Nephron progenitor cell (in vitro differentiated cells): ENCODE data around the gene EXOSC10.

Experiments used
- DNase-seq: peaks from one replicate; pipeline ENCODE4 v3.0.0; 2021
- H3K27ac Mint-ChIP-seq: 2 replicates; pipeline ENCODE4 v1.8.0; 2021; ENCODE audit warnings: mild to moderate bottlenecking, moderate library complexity, mixed read lengths
- H3K27me3 Mint-ChIP-seq: 2 replicates; pipeline ENCODE4 v1.8.0; 2021; ENCODE audit warnings: mild to moderate bottlenecking, low read depth, mixed read lengths; ENCODE audit not compliant: poor library complexity
- H3K36me3 Mint-ChIP-seq: 2 replicates; pipeline ENCODE4 v1.8.0; 2021; ENCODE audit warnings: low read depth, mixed read lengths
- H3K4me1 Mint-ChIP-seq: 2 replicates; pipeline ENCODE4 v1.8.0; 2021; ENCODE audit warnings: mixed read lengths
- H3K4me3 Mint-ChIP-seq: 2 replicates; pipeline ENCODE4 v1.8.0; 2021; ENCODE audit warnings: mild to moderate bottlenecking, moderate library complexity, mixed read lengths
- H3K9me3 Mint-ChIP-seq: 2 replicates; pipeline ENCODE4 v1.8.0; 2021; ENCODE audit warnings: mild to moderate bottlenecking, moderate library complexity, mixed read lengths
- CTCF ChIP-seq: fragments of 200-600 bp; sonication (generic); IDR thresholded peaks from 2 replicates; pipeline ENCODE4 v1.5.0; 2021; ENCODE audit warnings: antibody characterized with exemption

EXOSC10 gene

GRCh38 chr1:11059968-11060830 is 39.5 kb downstream of the EXOSC10 start, which contains the start of gene SRM:
SRM (minus strand) TSS chr1:11060018; CDS start chr1:11059943, 75 bp downstream.
- Mint-ChIP-seq H3K4me1 (peaks cover 31% of the 10 kb centered on the region), H3K4me3 (peak within 1 kb of the TSS; percentile 96)

GRCh38 chr1:11059155-11059967 is 40.3 kb downstream of the EXOSC10 start:
- DNase-seq = no peak
- TF ChIP-seq CTCF = no peak
- peaks cover 31% of the 10 kb centered on the region for H3K4me1 Mint-ChIP-seq

More at GRCh38 chr1:11059968-11060830, 39.5 kb downstream of the EXOSC10 start, which contains the start of gene SRM:
- Mint-ChIP-seq H3K9me3 (no peaks in the 10 kb centered on the region), H3K36me3 (peaks cover 35% of the 10 kb centered on the region), H3K27ac (peak within 1 kb of the TSS; percentile 19), H3K27me3 (no peaks in the 10 kb centered on the region)
- TF ChIP-seq CTCF = no peak
- DNase-seq = peak; percentile 94

GRCh38 chr1:11058595-11059154 is 41.0 kb downstream of the EXOSC10 start:
- Mint-ChIP-seq H3K4me1 (peaks cover 31% of the 10 kb centered on the region), H3K4me3 (peak overlapping the region; percentile 96), H3K36me3 (peaks cover 25% of the 10 kb centered on the region), H3K9me3 (no peaks in the 10 kb centered on the region), H3K27me3 (no peaks in the 10 kb centered on the region), H3K27ac (no peak overlapping the region)
- DNase-seq = no peak
- no peak for TF ChIP-seq CTCF

More at GRCh38 chr1:11059155-11059967, 40.3 kb downstream of the EXOSC10 start:
- H3K27ac Mint-ChIP-seq = no peak overlapping the region
- H3K27me3 Mint-ChIP-seq = no peaks in the 10 kb centered on the region
- H3K9me3 Mint-ChIP-seq = no peaks in the 10 kb centered on the region
- peaks cover 30% of the 10 kb centered on the region for H3K36me3 Mint-ChIP-seq
- peak overlapping the region; percentile 96 for H3K4me3 Mint-ChIP-seq

- peaks cover 19% of the 10 kb centered on the region for H3K36me3 Mint-ChIP-seq
- DNase-seq = no peak
- H3K27ac Mint-ChIP-seq = no peak overlapping the region
- H3K4me3 Mint-ChIP-seq = peak overlapping the region; percentile 96
- peaks cover 31% of the 10 kb centered on the region for H3K4me1 Mint-ChIP-seq
- H3K9me3 Mint-ChIP-seq = no peaks in the 10 kb centered on the region
- H3K27me3 Mint-ChIP-seq = no peaks in the 10 kb centered on the region
- no peak for TF ChIP-seq CTCF
Observed at GRCh38 chr1:11058026-11058425, 41.6 kb downstream of the EXOSC10 start.

- Mint-ChIP-seq H3K4me3 (no peak overlapping the region), H3K9me3 (no peaks in the 10 kb centered on the region), H3K27me3 (no peaks in the 10 kb centered on the region), H3K27ac (peak overlapping the region; percentile 80), H3K4me1 (peaks cover 27% of the 10 kb centered on the region), H3K36me3 (peaks cover 19% of the 10 kb centered on the region)
- DNase-seq = no peak
- no peak for TF ChIP-seq CTCF
Observed at GRCh38 chr1:11057477-11057876, 42.2 kb downstream of the EXOSC10 start.
